Measurements from ENCODE around the gene ZNF213. TPM values are rescaled to one million over a fixed set of nuclear protein-coding genes. Genes with fewer than 3 reads are reported as not detected.

ZNF213 gene
- total and polyA plus RNA-seq, 2 donors from 2014 or later = 5.6 to 12.5 TPM

DNA sequence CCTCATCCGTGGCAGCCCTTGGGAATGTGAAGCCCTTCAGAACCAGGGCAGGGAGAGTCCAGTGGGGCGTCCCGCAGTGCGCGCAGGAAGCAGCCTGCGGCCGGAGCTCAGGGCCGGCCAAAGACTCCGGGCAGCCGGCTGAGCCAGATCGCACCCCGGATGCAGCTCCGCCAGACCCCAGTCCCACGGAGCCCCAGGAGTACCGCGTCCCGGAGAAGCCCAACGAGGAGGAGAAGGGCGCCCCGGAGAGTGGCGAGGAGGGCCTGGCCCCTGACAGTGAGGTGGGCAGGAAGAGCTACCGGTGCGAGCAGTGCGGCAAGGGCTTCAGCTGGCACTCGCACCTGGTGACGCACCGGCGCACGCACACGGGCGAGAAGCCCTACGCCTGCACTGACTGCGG, 15.5 kb upstream of the ZNF213 start:
- Histone ChIP-seq H3K27ac (ENCODE audit: low read depth in 2 of 2, low read length in 2 of 2) (no peak overlapping the region), H3K27me3 (ENCODE audit: control insufficient read depth, insufficient read depth, low read length) (no peaks in the 10 kb centered on the region), H3K9ac (ENCODE audit: low read length in 3 of 3) (no peak overlapping the region), H3K4me1 (ENCODE audit: control insufficient read depth in 2 of 3, insufficient read depth in 2 of 3, low read depth in 1 of 3, low read length in 3 of 3) (peaks cover 0 to 5% (median 0%) of the 10 kb centered on the region in 3 donors), H3K4me3 (ENCODE audit: low read length in 3 of 3) (no peak overlapping the region), H3K36me3 (ENCODE audit: control insufficient read depth in 2 of 3, insufficient read depth in 3 of 3, low read length in 3 of 3) (peaks cover 2 to 7% (median 6%) of the 10 kb centered on the region in 3 donors), H3K9me3 (ENCODE audit: control insufficient read depth in 2 of 3, insufficient read depth in 1 of 3, low read length in 3 of 3) (no peaks in the 10 kb centered on the region)
- intact Hi-C loops (cut with DNase I) = loop anchor here (10.0 kb wide), 1 partner anchor 54 kb away; the partner anchor contains the start of gene IL32
- TF ChIP-seq, protein P1, sequence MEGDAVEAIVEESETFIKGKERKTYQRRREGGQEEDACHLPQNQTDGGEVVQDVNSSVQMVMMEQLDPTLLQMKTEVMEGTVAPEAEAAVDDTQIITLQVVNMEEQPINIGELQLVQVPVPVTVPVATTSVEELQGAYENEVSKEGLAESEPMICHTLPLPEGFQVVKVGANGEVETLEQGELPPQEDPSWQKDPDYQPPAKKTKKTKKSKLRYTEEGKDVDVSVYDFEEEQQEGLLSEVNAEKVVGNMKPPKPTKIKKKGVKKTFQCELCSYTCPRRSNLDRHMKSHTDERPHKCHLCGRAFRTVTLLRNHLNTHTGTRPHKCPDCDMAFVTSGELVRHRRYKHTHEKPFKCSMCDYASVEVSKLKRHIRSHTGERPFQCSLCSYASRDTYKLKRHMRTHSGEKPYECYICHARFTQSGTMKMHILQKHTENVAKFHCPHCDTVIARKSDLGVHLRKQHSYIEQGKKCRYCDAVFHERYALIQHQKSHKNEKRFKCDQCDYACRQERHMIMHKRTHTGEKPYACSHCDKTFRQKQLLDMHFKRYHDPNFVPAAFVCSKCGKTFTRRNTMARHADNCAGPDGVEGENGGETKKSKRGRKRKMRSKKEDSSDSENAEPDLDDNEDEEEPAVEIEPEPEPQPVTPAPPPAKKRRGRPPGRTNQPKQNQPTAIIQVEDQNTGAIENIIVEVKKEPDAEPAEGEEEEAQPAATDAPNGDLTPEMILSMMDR (IDR thresholded peaks at IDR 0.05; ENCODE audit: borderline replicate concordance, extremely low read depth, insufficient read depth) = no peak
- DNase-seq = no peak
- no peak for FAIRE-seq

DNA sequence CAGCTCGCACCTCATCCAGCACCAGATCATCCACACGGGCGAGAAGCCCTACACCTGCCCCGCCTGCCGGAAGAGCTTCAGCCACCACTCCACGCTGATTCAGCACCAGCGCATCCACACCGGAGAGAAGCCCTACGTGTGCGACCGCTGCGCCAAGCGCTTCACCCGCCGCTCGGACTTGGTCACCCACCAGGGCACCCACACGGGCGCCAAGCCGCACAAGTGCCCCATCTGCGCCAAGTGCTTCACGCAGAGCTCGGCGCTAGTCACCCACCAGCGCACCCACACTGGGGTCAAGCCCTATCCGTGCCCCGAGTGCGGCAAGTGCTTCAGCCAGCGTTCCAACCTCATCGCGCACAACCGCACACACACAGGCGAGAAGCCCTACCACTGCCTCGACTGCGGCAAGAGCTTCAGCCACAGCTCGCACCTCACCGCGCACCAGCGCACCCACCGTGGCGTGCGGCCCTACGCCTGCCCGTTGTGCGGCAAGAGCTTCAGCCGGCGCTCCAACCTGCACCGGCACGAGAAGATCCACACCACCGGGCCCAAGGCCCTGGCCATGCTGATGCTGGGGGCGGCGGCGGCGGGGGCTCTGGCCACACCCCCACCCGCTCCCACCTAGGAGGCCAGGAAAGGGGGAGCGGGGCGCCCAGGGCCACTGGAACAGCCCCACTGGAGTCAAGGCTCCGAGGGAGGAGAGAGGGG, 15.0 kb upstream of the ZNF213 start:
- H3K4me3 ChIP-seq (ENCODE audit: low read length in 3 of 3) = no peak overlapping the region
- intact Hi-C loops (cut with DNase I) = loop anchor here (10.0 kb wide), 1 partner anchor 55 kb away; the partner anchor contains the start of gene IL32
- peaks cover 2 to 7% (median 6%) of the 10 kb centered on the region in 3 donors for H3K36me3 ChIP-seq (ENCODE audit: control insufficient read depth in 2 of 3, insufficient read depth in 3 of 3, low read length in 3 of 3)
- H3K27ac ChIP-seq (ENCODE audit: low read depth in 2 of 2, low read length in 2 of 2) = no peak overlapping the region
- TF ChIP-seq, protein P1 (IDR thresholded peaks at IDR 0.05; ENCODE audit: borderline replicate concordance, extremely low read depth, insufficient read depth) = no peak
- no peak for FAIRE-seq
- no peak for DNase-seq
- H3K9ac ChIP-seq (ENCODE audit: low read length in 3 of 3) = no peak overlapping the region
- H3K4me1 ChIP-seq (ENCODE audit: control insufficient read depth in 2 of 3, insufficient read depth in 2 of 3, low read depth in 1 of 3, low read length in 3 of 3) = peaks cover 0 to 5% (median 0%) of the 10 kb centered on the region in 3 donors
- no peaks in the 10 kb centered on the region for H3K27me3 ChIP-seq (ENCODE audit: control insufficient read depth, insufficient read depth, low read length)
- no peaks in the 10 kb centered on the region for H3K9me3 ChIP-seq (ENCODE audit: control insufficient read depth in 2 of 3, insufficient read depth in 1 of 3, low read length in 3 of 3)

DNA sequence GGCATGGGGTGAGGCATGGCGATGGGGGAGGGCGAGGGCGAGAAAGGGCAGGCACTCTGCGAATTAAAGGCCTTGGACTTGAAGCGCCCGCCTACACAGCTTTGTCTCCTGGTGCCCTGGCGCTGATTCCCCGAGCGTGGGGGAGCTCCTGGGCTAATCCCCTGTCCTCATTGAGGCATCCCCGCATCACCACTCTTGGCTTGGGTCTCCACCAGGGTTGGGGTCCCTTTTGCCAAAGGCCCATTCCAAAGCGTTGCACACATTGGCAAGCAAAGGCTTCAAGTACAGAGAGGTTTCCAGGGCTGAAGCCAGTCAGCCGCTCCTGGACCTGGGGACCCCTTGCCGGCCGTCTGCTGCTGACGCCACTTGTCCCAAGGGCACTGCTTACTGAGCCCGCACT, 14.4 kb upstream of the ZNF213 start:
- DNase-seq = no peak
- no peak overlapping the region for H3K4me3 ChIP-seq (ENCODE audit: low read length in 3 of 3)
- H3K4me1 ChIP-seq (ENCODE audit: control insufficient read depth in 2 of 3, insufficient read depth in 2 of 3, low read depth in 1 of 3, low read length in 3 of 3) = peaks cover 0 to 5% (median 0%) of the 10 kb centered on the region in 3 donors
- no peaks in the 10 kb centered on the region for H3K9me3 ChIP-seq (ENCODE audit: control insufficient read depth in 2 of 3, insufficient read depth in 1 of 3, low read length in 3 of 3)
- intact Hi-C loops (cut with DNase I) = no loop called here
- TF ChIP-seq, protein P1 (IDR thresholded peaks at IDR 0.05; ENCODE audit: borderline replicate concordance, extremely low read depth, insufficient read depth) = no peak
- no peak for FAIRE-seq
- H3K27ac ChIP-seq (ENCODE audit: low read depth in 2 of 2, low read length in 2 of 2) = no peak overlapping the region
- no peak overlapping the region for H3K9ac ChIP-seq (ENCODE audit: low read length in 3 of 3)
- peaks cover 2 to 7% (median 4%) of the 10 kb centered on the region in 3 donors for H3K36me3 ChIP-seq (ENCODE audit: control insufficient read depth in 2 of 3, insufficient read depth in 3 of 3, low read length in 3 of 3)
- no peaks in the 10 kb centered on the region for H3K27me3 ChIP-seq (ENCODE audit: control insufficient read depth, insufficient read depth, low read length)

All from kidney (tissue), 14 donors.